Measurements from ENCODE around the gene CHRM4. TPM values are rescaled to one million over a fixed set of nuclear protein-coding genes. Genes with fewer than 3 reads are reported as not detected.

Gene CHRM4
- total RNA-seq, 2 donors from 2014 or later = 0.46 TPM; not detected in 1

DNA sequence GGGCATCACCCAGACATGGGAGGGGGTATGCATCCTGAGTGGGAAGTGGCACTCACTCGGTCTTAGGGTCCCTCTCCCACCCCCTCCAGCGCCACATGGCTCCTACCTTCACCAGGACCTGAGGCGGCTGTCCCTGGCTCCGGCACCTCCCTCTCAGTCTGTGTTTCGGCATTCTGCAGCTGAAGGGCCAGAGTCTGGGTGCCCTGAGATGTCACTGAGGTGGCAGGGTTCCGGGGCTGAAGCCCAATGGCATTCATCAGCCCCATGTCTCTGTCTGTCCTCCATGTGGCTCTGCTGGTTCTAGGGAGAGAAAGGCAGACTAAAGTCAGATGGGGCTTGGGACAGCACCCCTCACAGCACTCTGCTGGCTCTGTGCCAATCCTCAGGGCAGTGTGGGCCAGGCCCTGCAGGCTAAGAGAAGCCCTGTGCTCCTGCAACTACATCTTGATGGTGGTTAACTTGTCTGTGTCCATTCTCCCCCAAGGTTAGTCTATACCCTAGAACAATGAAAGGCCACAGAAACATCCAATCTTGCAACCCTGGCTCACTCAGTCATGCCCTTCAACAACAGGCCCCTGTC, 16.9 kb upstream of the CHRM4 start:
- H3K27me3 ChIP-seq (ENCODE audit: control insufficient read depth, insufficient read depth, low read length, poor library complexity, severe bottlenecking) = no peaks in the 10 kb centered on the region
- TF ChIP-seq CTCF (conservative IDR thresholded peaks at IDR 0.05) = no peak
- H3K4me3 Mint-ChIP-seq = no peak overlapping the region
- H3K9ac ChIP-seq (ENCODE audit: extremely low read depth, low read length, poor library complexity, severe bottlenecking) = no peak overlapping the region
- DNase-seq = no peak
- no peak overlapping the region for H3K27ac ChIP-seq (ENCODE audit: low read depth, low read length)
- no peaks in the 10 kb centered on the region for H3K9me3 Mint-ChIP-seq
- no peaks in the 10 kb centered on the region for H3K9me3 ChIP-seq (ENCODE audit: control insufficient read depth, low read length)
- peaks cover 17% of the 10 kb centered on the region for H3K4me1 ChIP-seq (ENCODE audit: control insufficient read depth, insufficient read depth, low read length)
- no peak overlapping the region for H3K4me3 ChIP-seq (ENCODE audit: low read length)
- peaks cover 25% of the 10 kb centered on the region for H3K4me1 Mint-ChIP-seq
- H3K36me3 Mint-ChIP-seq (ENCODE audit: low read depth) = peaks cover 49% of the 10 kb centered on the region
- 94 to 100% methylated on average over 2 to 6 of the region's 6 CpGs for WGBS, 2 experiments (ENCODE audit: insufficient coverage in 1 of 2, insufficient read length in 1 of 2)
- no peak overlapping the region for H3K27ac Mint-ChIP-seq
- H3K27me3 Mint-ChIP-seq (ENCODE audit: insufficient read depth) = no peaks in the 10 kb centered on the region
- peaks cover 61% of the 10 kb centered on the region for H3K36me3 ChIP-seq (ENCODE audit: control insufficient read depth, insufficient read depth, low read length)

DNA sequence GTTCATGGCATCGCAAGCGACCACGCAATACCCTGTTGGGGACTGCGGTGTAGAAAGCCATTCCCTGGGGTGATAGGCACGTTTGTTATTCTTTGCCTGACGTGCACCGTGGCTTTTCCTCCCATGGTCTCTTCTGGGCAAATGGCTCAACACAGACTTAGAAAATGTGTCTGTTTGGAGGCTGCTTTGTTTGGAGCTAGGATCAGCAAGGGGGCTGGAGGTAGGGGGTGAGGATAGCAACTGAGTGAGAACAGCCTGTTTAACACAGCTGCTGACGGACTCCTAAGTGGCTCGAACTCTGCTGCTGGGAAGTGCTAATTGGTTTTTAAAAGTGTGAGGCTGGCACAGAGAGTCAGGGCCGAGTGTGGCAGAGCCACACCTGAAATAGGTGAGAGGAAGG, 16.1 kb upstream of the CHRM4 start:
- Histone ChIP-seq H3K27me3 (ENCODE audit: control insufficient read depth, insufficient read depth, low read length, poor library complexity, severe bottlenecking) (no peaks in the 10 kb centered on the region), H3K9me3 (ENCODE audit: control insufficient read depth, low read length) (no peaks in the 10 kb centered on the region), H3K36me3 (ENCODE audit: control insufficient read depth, insufficient read depth, low read length) (peaks cover 61% of the 10 kb centered on the region), H3K4me3 (ENCODE audit: low read length) (peak overlapping the region; percentile 35), H3K4me1 (ENCODE audit: control insufficient read depth, insufficient read depth, low read length) (peaks cover 17% of the 10 kb centered on the region), H3K9ac (ENCODE audit: extremely low read depth, low read length, poor library complexity, severe bottlenecking) (no peak overlapping the region), H3K27ac (ENCODE audit: low read depth, low read length) (no peak overlapping the region)
- Mint-ChIP-seq H3K9me3 (no peaks in the 10 kb centered on the region), H3K4me1 (peaks cover 25% of the 10 kb centered on the region), H3K4me3 (peak overlapping the region; percentile 31), H3K27me3 (ENCODE audit: insufficient read depth) (no peaks in the 10 kb centered on the region), H3K36me3 (ENCODE audit: low read depth) (peaks cover 49% of the 10 kb centered on the region), H3K27ac (peak overlapping the region; percentile 78)
- peak; percentile 71 for DNase-seq
- 71 to 75% methylated on average over 10 of the region's 10 CpGs for WGBS, 2 experiments (ENCODE audit: insufficient coverage in 1 of 2, insufficient read length in 1 of 2)
- TF ChIP-seq CTCF (conservative IDR thresholded peaks at IDR 0.05) = peak; percentile 1

- H3K4me1 ChIP-seq (ENCODE audit: control insufficient read depth, insufficient read depth, low read length) = peaks cover 17% of the 10 kb centered on the region
- no peak overlapping the region for H3K4me3 ChIP-seq (ENCODE audit: low read length)
- Mint-ChIP-seq H3K9me3 (no peaks in the 10 kb centered on the region), H3K4me3 (no peak overlapping the region), H3K36me3 (ENCODE audit: low read depth) (peaks cover 50% of the 10 kb centered on the region), H3K27me3 (ENCODE audit: insufficient read depth) (no peaks in the 10 kb centered on the region), H3K4me1 (peaks cover 18% of the 10 kb centered on the region), H3K27ac (no peak overlapping the region)
- no peak for DNase-seq
- H3K27ac ChIP-seq (ENCODE audit: low read depth, low read length) = no peak overlapping the region
- H3K27me3 ChIP-seq (ENCODE audit: control insufficient read depth, insufficient read depth, low read length, poor library complexity, severe bottlenecking) = no peaks in the 10 kb centered on the region
- H3K36me3 ChIP-seq (ENCODE audit: control insufficient read depth, insufficient read depth, low read length) = peaks cover 66% of the 10 kb centered on the region
- H3K9ac ChIP-seq (ENCODE audit: extremely low read depth, low read length, poor library complexity, severe bottlenecking) = no peak overlapping the region
- 88% methylated on average over 5 of the region's 5 CpGs; no CpG with 5 or more reads in 1 of the 2 experiments for WGBS, 2 experiments (ENCODE audit: insufficient coverage in 1 of 2, insufficient read length in 1 of 2)
- no peak for TF ChIP-seq CTCF (conservative IDR thresholded peaks at IDR 0.05)
- no peaks in the 10 kb centered on the region for H3K9me3 ChIP-seq (ENCODE audit: control insufficient read depth, low read length)
Measured at GRCh38 chr11:46404476-46405017, 13.0 kb upstream of the CHRM4 start.

Measured in endodermal cell (in vitro differentiated cells).